HEK293T (cell line): Measurements from ENCODE around the gene RNF19B.

Source experiments
- CTCF ChIA-PET: fragments of 350-600 bp; formaldehyde crosslinking; extraction: SDS; loops from one replicate; lab custom pipeline; 2021; ENCODE audit warnings: antibody characterized with exemption, inconsistent platforms; lab: Yijun Ruan, JAX
- POLR2A ChIA-PET: fragments of 350-600 bp; formaldehyde crosslinking; extraction: SDS; loops from one replicate; lab custom pipeline; 2020; ENCODE audit warnings: antibody characterized with exemption, inconsistent platforms; lab: Yijun Ruan, JAX
- DNase-seq: peaks from one replicate; pipeline ENCODE4 v3.0.0; 2012; ENCODE audit warnings: mixed read lengths; ENCODE audit errors: extremely low spot score
- ARNT ChIP-seq: fragments of 450-650 bp; IDR thresholded peaks from 2 replicates; pipeline ENCODE4 v1.6.1; 2017; ENCODE audit warnings: mild to moderate bottlenecking
- BHLHE40 ChIP-seq: fragments of 450-650 bp; IDR thresholded peaks from 2 replicates; pipeline ENCODE4 v1.6.1; 2016; ENCODE audit warnings: mild to moderate bottlenecking, moderate library complexity, borderline replicate concordance
- CTBP1 ChIP-seq: fragments of 450-650 bp; IDR thresholded peaks from 2 replicates; pipeline ENCODE4 v1.6.1; 2016; ENCODE audit warnings: borderline replicate concordance
- ELF4 ChIP-seq: fragments of 450-650 bp; IDR thresholded peaks from 2 replicates; pipeline ENCODE4 v1.6.1; 2017; ENCODE audit warnings: antibody characterized with exemption
- FOXA1 ChIP-seq: fragments of 450-650 bp; IDR thresholded peaks from 2 replicates; pipeline ENCODE4 v1.6.1; 2016; ENCODE audit warnings: mild to moderate bottlenecking
- FOXK2 ChIP-seq: fragments of 450-650 bp; IDR thresholded peaks from 2 replicates; pipeline ENCODE4 v1.6.1; 2016; ENCODE audit warnings: mild to moderate bottlenecking
- FOXM1 ChIP-seq: fragments of 450-650 bp; IDR thresholded peaks from 2 replicates; pipeline ENCODE4 v1.6.1; 2017; ENCODE audit warnings: mild to moderate bottlenecking, borderline replicate concordance
- HDGF ChIP-seq: fragments of 450-650 bp; IDR thresholded peaks from 2 replicates; pipeline ENCODE4 v1.6.1; 2017; ENCODE audit warnings: antibody characterized with exemption, borderline replicate concordance
- L3MBTL2 ChIP-seq: fragments of 450-650 bp; conservative IDR thresholded peaks from 2 replicates; pipeline ENCODE4 v1.6.1; 2016; ENCODE audit warnings: mild to moderate bottlenecking
- LEF1 ChIP-seq: fragments of 450-650 bp; IDR thresholded peaks from 2 replicates; pipeline ENCODE4 v1.6.1; 2017; ENCODE audit warnings: mild to moderate bottlenecking, borderline replicate concordance
- NFRKB ChIP-seq: fragments of 450-650 bp; IDR thresholded peaks from 2 replicates; pipeline ENCODE4 v1.6.1; 2016; ENCODE audit warnings: mild to moderate bottlenecking, moderate library complexity
- SP1 ChIP-seq: fragments of 450-650 bp; IDR thresholded peaks from 2 replicates; pipeline ENCODE4 v1.6.1; 2017
- SUZ12 ChIP-seq: fragments of 450-650 bp; IDR thresholded peaks from 2 replicates; pipeline ENCODE4 v1.6.1; 2016; ENCODE audit warnings: mild to moderate bottlenecking
- TARDBP ChIP-seq: fragments of 450-650 bp; IDR thresholded peaks from 2 replicates; pipeline ENCODE4 v1.6.1; 2016
- ZNF384 ChIP-seq: fragments of 450-650 bp; IDR thresholded peaks from 2 replicates; pipeline ENCODE4 v1.6.1; 2016
- TF ChIP-seq, protein P1 (sequence below): fragments of 450-650 bp; IDR thresholded peaks from 2 replicates; pipeline ENCODE4 v1.6.1; 2016

The RNF19B gene

DNA sequence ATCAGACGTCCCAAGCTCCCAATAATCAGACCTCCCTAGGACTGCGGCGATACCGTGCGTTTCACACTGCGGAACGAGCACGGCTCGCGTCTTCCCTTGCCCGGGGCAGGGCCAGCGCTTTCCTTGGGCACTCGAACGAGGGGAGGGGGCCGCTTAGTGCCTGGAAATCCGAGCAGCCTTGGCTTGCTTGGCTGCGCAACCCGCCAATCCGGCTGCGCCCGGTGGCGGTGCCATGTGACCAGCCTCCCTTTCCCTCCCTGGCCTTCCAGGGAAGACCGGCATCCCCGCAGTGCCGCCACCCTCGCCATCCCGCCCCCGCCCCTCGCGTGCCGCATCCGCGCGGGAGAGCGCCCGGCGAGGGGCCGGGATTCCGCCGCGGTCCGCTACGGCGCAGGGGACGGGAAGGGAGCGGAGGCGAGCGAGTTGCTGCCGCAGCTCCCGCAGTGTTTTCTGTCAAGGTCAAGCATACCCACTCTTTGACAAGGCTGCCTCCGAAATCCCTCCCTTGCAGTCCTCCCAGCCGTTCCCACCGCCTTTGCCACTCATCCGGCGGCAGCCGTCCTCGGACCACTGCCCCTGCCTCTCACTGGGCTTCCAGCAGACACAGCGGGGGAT, 8.3 kb upstream of the RNF19B start:
- DNase-seq: peak; percentile 74
- CTCF ChIA-PET: interaction anchor here (0.6 kb wide), 1 partner anchor 48 kb away, joined by 3 read pairs; no protein-coding TSS in a partner anchor
- POLR2A ChIA-PET: interaction anchor here (1.0 to 1.6 kb wide), 2 partner anchors 9 to 12 kb away, joined by 3 to 5 read pairs; no protein-coding TSS in a partner anchor
- TF ChIP-seq HDGF (0 out of 2 replicates have a peak, but pooled peaks have one; percentile 86), CTBP1 (no peak), ZNF384 (peak; percentile 89), L3MBTL2 (peak; percentile 86)
- TF ChIP-seq, protein P1, sequence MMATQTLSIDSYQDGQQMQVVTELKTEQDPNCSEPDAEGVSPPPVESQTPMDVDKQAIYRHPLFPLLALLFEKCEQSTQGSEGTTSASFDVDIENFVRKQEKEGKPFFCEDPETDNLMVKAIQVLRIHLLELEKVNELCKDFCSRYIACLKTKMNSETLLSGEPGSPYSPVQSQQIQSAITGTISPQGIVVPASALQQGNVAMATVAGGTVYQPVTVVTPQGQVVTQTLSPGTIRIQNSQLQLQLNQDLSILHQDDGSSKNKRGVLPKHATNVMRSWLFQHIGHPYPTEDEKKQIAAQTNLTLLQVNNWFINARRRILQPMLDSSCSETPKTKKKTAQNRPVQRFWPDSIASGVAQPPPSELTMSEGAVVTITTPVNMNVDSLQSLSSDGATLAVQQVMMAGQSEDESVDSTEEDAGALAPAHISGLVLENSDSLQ: peak; percentile 53; the same call in 1 of the 2 replicates

GRCh38 chr1:32971576-32971975, 7.0 kb upstream of the RNF19B start:
- DNase-seq: no peak
- CTCF ChIA-PET: no interaction called here
- TF ChIP-seq SP1 (no peak), FOXA1 (no peak), FOXK2 (no peak)
- POLR2A ChIA-PET: interaction anchor here (1.6 kb wide), 1 partner anchor 13 kb away, joined by 5 read pairs; no protein-coding TSS in a partner anchor

- TF ChIP-seq CTBP1: no peak
- no peak for TF ChIP-seq LEF1
- TF ChIP-seq NFRKB: no peak
- TF ChIP-seq SP1: no peak
- no peak for TF ChIP-seq FOXA1
- TF ChIP-seq, protein P1: no peak
- TF ChIP-seq FOXK2: no peak
- no peak for TF ChIP-seq FOXM1
- TF ChIP-seq ELF4: no peak
- DNase-seq: no peak
- ChIA-PET POLR2A (no interaction called here), CTCF (no interaction called here)
These were observed 6.5 kb upstream of the RNF19B start for GRCh38 chr1:32971156-32971555.

DNA sequence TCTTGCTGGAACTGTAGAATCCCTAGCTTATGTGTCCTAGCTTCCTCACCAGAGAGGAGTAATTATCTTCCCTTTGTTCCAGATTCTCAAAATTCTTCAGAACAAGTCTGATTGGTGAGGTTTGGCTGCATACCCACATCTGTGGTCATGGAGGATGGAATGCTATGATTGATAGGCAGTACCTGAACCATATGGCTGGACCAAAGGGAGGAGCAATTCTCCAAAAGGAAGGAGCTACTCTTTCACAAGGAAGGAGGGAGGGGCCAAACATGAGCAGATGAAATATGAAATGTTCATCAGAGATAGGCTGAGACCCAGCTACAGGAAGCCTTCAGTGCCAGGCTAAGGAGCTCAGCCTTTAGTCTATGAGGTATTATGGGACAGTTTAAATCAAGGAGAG, 5.0 kb upstream of the RNF19B start:
- POLR2A ChIA-PET: no interaction called here
- TF ChIP-seq, protein P1: no peak
- TF ChIP-seq ELF4 (no peak), SP1 (no peak), FOXK2 (no peak), ARNT (no peak), SUZ12 (no peak), LEF1 (no peak), FOXA1 (no peak), TARDBP (no peak), CTBP1 (no peak), BHLHE40 (no peak), FOXM1 (no peak), HDGF (no peak), NFRKB (no peak), L3MBTL2 (no peak), ZNF384 (no peak)
- no peak for DNase-seq
- CTCF ChIA-PET: no interaction called here

DNA sequence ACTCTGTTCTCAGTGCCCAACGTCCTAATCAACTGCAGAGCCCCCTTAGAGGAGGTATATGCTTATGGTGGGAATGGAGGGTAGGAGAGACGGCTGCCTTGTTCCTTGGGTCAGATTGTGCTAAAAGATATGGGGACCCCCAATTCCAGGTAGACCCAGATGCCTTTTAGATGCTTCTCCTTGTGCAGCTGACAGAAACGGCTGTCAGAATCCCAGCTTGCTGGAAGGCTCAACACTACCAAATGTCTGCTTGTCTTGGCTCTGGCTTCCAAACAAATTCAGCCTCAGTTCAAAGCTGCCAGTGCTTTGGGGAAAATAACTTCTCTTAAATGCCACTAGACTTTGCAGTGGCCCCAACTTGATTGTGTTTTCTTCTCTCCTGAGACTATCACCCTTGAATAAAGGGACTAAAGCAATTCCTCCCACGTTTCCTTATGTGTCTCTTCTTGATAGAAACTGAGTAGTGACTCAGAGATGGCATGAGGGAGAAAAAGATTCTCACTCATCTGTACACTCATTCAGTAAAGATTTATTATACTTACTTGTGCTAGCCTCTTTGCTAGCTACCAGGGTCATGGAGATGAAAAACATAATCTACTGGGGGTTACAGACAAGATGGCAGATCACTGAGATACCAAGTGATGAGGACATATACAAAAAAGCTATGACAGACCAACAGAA, 3.4 kb upstream of the RNF19B start:
- TF ChIP-seq FOXK2 (no peak), CTBP1 (no peak), ELF4 (no peak), FOXA1 (no peak), SP1 (no peak), SUZ12 (no peak), TARDBP (no peak), LEF1 (no peak), L3MBTL2 (no peak), BHLHE40 (no peak), ZNF384 (no peak), HDGF (no peak), ARNT (no peak), NFRKB (no peak), FOXM1 (no peak)
- TF ChIP-seq, protein P1: no peak

More for the DNA sequence above, 3.4 kb upstream of the RNF19B start:
- CTCF ChIA-PET: interaction anchor here (0.6 to 0.7 kb wide), 2 partner anchors 75 to 543 kb away, joined by 4 to 6 read pairs; no protein-coding TSS in a partner anchor
- DNase-seq: no peak
- POLR2A ChIA-PET: interaction anchor here (1.3 kb wide), 2 partner anchors 10 to 30 kb away, joined by 3 to 4 read pairs; no protein-coding TSS in a partner anchor
